ENCODE results near the gene GNG4. TPM values are rescaled to one million over a fixed set of nuclear protein-coding genes. Genes with fewer than 3 reads are reported as not detected.

Gene GNG4
- total and polyA plus RNA-seq, 10 of the 15 experiments (the other 5 are each of a cell fraction or from before 2014, with no cell fraction given), result 0.03 to 0.15 (median 0.15) TPM; not detected in 7

GRCh38 chr1:235552146-235552716 lies 97.4 kb downstream of the GNG4 start (continued):
- TF ChIP-seq CUX1 (IDR thresholded peaks at IDR 0.05; ENCODE audit: insufficient replicate concordance, low read depth, low read length), result no peak
- TF ChIP-seq SP1 (IDR thresholded peaks at IDR 0.05; ENCODE audit: low read depth, low read length), result no peak
- no peak for TF ChIP-seq ZNF592 (IDR thresholded peaks at IDR 0.05)
- no peak for TF ChIP-seq SMC3 (IDR thresholded peaks at IDR 0.05; ENCODE audit: borderline replicate concordance, low read length)
- TF ChIP-seq, protein P1, sequence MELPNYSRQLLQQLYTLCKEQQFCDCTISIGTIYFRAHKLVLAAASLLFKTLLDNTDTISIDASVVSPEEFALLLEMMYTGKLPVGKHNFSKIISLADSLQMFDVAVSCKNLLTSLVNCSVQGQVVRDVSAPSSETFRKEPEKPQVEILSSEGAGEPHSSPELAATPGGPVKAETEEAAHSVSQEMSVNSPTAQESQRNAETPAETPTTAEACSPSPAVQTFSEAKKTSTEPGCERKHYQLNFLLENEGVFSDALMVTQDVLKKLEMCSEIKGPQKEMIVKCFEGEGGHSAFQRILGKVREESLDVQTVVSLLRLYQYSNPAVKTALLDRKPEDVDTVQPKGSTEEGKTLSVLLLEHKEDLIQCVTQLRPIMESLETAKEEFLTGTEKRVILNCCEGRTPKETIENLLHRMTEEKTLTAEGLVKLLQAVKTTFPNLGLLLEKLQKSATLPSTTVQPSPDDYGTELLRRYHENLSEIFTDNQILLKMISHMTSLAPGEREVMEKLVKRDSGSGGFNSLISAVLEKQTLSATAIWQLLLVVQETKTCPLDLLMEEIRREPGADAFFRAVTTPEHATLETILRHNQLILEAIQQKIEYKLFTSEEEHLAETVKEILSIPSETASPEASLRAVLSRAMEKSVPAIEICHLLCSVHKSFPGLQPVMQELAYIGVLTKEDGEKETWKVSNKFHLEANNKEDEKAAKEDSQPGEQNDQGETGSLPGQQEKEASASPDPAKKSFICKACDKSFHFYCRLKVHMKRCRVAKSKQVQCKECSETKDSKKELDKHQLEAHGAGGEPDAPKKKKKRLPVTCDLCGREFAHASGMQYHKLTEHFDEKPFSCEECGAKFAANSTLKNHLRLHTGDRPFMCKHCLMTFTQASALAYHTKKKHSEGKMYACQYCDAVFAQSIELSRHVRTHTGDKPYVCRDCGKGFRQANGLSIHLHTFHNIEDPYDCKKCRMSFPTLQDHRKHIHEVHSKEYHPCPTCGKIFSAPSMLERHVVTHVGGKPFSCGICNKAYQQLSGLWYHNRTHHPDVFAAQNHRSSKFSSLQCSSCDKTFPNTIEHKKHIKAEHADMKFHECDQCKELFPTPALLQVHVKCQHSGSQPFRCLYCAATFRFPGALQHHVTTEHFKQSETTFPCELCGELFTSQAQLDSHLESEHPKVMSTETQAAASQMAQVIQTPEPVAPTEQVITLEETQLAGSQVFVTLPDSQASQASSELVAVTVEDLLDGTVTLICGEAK (IDR thresholded peaks at IDR 0.05; ENCODE audit: borderline replicate concordance), result no peak
- TF ChIP-seq FOXK2 (IDR thresholded peaks at IDR 0.05), result no peak
- TF ChIP-seq LARP7 (IDR thresholded peaks at IDR 0.05), result no peak
- no peak for TF ChIP-seq ZBED1 (IDR thresholded peaks at IDR 0.05; ENCODE audit: borderline replicate concordance)
- TF ChIP-seq BACH1 (IDR thresholded peaks at IDR 0.05; ENCODE audit: borderline replicate concordance), result no peak
